AG10803 (cell line): Measurements from ENCODE around the gene RFPL3.

Experiments used
- DNase-seq: peaks from one replicate; pipeline ENCODE4 v3.0.0; 2010; ENCODE audit warnings: low read depth
- H3K4me3 ChIP-seq: 2 replicates; pipeline ENCODE4 v1.5.1; 2011; ENCODE audit warnings: mild to moderate bottlenecking, low read length, control low read depth
- TF ChIP-seq, protein P1 (sequence below): conservative IDR thresholded peaks from 2 replicates; pipeline ENCODE4 v1.5.1; 2011; ENCODE audit warnings: mild to moderate bottlenecking, low read length, control low read depth, inconsistent platforms

The RFPL3 gene

GRCh38 chr22:32324505-32325415 lies 32.9 kb upstream of the RFPL3 start:
- TF ChIP-seq, protein P1, sequence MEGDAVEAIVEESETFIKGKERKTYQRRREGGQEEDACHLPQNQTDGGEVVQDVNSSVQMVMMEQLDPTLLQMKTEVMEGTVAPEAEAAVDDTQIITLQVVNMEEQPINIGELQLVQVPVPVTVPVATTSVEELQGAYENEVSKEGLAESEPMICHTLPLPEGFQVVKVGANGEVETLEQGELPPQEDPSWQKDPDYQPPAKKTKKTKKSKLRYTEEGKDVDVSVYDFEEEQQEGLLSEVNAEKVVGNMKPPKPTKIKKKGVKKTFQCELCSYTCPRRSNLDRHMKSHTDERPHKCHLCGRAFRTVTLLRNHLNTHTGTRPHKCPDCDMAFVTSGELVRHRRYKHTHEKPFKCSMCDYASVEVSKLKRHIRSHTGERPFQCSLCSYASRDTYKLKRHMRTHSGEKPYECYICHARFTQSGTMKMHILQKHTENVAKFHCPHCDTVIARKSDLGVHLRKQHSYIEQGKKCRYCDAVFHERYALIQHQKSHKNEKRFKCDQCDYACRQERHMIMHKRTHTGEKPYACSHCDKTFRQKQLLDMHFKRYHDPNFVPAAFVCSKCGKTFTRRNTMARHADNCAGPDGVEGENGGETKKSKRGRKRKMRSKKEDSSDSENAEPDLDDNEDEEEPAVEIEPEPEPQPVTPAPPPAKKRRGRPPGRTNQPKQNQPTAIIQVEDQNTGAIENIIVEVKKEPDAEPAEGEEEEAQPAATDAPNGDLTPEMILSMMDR, result no peak
- no peak for DNase-seq
- no peak overlapping the region for H3K4me3 ChIP-seq

GRCh38 chr22:32325416-32325801 lies 32.3 kb upstream of the RFPL3 start:
- TF ChIP-seq, protein P1, result no peak
- no peak for DNase-seq
- no peak overlapping the region for H3K4me3 ChIP-seq

- TF ChIP-seq, protein P1, result no peak
- no peak overlapping the region for H3K4me3 ChIP-seq
- no peak for DNase-seq
Measured at GRCh38 chr22:32325811-32326237, 31.8 kb upstream of the RFPL3 start.

- DNase-seq, result no peak
- no peak overlapping the region for H3K4me3 ChIP-seq
- TF ChIP-seq, protein P1, result no peak
Measured at GRCh38 chr22:32326647-32327046, 31.0 kb upstream of the RFPL3 start.

DNA sequence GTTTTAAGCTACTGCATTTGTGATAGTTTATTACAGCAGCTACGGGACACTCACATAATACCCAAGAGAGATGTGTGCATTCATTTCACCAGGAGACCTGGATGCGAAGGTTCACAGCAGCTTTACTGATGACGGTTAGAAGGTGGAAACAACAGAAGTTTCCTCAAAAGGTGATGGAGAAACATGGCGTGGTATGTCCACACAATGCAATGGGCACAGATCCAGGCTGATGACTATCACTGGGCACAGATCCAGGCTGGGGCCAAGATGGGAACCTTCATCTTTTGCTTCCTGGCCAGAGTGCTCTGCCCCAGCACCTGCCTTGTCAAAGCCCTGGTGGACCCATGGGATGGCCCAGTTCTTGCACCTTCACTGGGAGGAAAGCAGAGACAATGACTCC lies 30.6 kb upstream of the RFPL3 start:
- no peak for DNase-seq
- TF ChIP-seq, protein P1, result no peak

DNA sequence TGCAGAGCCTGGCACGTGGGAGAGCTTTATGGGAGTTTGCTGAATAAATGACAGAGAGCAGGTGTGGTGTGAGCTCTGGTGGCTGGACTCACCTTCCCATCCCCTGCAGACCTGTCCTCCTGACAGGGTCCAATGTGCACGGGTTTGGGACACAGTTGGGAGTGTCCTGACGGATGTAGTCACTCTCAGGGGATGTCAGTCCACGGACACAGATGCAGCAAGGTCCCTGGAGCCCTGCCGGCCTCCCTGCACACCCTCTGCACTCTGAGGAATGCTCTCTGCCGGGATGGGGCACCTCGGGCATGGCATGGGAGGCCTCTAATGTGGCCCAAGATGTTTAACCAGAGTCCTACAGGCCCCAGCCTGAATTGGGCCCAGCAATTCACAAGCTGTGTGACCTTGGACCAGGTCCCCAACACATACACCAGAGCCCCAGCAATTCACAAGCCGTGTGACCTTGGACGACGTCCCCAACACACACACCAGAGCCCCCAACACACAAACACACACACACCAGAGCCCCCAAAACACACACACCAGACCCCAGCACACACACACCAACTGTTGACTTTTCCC lies 30.0 kb upstream of the RFPL3 start:
- TF ChIP-seq, protein P1, result no peak
- H3K4me3 ChIP-seq, result no peak overlapping the region
- no peak for DNase-seq

More for the DNA sequence above, 30.6 kb upstream of the RFPL3 start:
- H3K4me3 ChIP-seq, result no peak overlapping the region
